Activated CD4-positive, alpha-beta T cell treated with anti-CD3 and anti-CD28 coated beads, Interleukin-2, amount 50 U/mL, for 4 hours (primary cell): ENCODE results near the gene FHOD3.
"Not testable (repeated sequence)": the region's sequence is repeated elsewhere in the genome, so short reads cannot be mapped to it uniquely, and the experiment has no call there.

Experiments used
- DNase-seq, 2 experiments: peaks; one replicate each; pipeline ENCODE4 v3.0.0-alpha.2; 2020

The FHOD3 gene

DNA sequence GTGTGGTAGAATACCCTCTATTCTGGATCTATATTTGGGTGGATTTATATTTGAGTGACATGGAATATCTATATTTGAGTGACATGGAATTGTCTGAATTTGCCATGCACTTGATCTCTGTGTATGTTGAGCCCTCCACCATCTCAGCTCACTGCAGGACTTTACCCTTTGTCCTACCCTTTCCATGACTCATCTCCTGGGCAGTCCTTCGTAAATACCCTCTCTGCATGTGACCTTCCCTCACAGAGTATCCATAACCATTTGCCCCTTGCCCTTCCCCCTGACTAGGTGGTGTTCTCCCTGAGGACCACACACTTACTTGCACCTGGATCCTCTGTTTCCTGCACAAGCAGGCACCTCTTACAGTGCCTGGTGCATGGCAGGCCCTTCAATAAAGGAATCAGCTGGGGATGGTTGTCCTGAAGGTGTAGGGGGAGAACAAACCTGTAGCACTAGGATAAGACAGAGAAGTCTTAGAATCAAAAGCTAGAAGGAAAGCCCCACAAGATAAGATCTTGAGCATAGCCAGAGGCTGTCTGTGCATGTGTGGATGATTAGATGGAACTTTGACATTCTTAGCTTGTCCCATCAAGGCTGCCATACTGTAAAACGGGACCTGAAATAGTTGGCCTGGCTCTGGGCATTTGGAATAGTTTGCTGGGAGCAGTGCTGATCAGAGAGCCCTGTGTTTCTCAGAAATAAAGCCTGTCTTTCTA, 230.4 kb downstream of the FHOD3 start:
- DNase-seq: no peak

DNA sequence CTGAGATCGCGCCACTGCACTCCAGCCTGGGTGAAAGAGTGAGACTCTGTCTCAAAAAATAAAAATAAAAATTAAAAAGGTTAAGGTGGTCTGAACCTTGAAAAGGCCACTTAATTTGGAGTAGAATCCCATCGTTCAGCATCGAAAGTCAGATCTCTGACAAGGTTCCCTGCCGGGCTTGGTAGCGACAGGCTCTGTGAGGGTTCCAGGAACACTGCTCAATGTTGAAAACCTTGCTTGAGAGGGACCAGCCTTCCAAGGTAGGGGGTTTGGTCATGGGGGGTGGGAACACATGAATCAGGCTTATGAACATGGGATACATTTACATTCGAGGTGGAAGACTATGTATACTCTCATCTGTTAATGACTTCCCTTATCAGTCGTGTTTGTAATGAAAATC, 232.2 kb downstream of the FHOD3 start:
- no peak for DNase-seq

DNA sequence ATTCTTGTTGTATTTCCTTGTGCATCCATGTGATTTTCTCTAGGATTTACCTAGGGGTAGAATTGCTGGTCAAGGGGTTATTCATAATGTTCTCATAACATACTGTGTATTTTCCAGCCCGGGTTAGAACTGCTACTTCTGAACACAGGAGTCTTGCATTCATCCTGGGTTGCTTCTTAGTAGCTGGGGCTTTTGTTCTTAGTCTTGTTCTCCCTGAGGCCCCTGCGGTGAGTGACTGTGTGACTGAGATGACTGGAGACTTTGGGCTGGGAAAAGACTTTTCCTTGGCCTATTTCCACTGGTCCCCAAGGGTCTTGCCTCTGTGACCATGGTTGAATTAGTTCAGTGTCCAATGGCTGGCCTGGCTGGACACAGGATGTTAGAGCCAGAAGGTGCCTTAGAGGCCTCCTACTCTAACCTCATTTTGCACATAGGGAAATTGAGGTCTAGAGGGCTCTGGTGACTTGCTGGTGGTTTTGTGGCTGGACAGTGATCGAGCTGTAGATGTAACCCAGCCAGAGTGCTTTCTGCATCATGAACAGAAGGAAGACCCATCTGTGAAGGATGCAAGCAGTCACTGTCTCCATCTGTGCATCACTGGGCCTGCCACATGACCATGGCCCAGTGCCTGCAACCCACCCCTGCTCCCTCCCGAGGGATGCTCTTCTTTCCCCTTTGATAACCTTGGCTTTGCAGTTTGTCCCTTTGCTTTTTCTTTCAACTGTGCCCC, 233.3 kb downstream of the FHOD3 start:
- no peak for DNase-seq

DNA sequence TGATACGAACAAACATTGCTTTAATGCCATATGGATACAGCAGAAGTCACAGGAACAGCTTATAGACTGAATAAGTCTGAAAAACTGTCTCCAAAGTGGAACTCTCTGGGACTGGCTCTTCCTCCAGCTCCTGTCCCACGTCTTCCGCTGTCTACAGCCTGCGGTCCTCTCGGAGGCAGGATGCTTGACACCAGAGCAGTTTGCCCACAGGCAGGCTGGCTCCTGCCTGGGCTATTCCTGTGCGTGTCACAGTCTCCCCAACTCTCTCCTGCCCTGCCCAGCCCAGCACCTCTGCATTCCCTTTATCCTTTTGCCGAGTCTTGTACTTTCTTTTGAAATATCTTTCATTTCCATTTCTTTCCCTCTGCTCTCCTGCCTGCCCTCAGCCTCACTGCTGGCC, 234.1 kb downstream of the FHOD3 start:
- no peak for DNase-seq

DNA sequence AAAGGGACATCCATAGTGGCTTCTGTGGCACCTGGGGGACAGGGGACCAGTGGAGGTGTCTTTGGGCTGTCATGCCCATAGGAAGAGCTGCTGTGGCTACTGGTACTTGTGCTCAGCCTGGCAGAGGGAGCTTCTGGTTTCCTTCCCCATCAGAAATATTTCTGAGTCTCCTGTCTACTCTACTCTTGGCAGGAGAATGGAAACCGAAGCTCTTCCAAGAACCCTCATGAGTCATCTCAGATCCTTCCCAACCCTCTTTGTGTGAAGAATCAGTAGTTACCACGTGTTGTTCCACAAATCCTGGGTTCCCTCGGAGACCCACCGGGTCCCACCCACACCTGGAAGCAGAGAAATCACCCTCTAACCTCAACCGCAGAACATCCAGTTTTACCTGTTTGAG, 234.9 kb downstream of the FHOD3 start:
- DNase-seq: no peak

DNA sequence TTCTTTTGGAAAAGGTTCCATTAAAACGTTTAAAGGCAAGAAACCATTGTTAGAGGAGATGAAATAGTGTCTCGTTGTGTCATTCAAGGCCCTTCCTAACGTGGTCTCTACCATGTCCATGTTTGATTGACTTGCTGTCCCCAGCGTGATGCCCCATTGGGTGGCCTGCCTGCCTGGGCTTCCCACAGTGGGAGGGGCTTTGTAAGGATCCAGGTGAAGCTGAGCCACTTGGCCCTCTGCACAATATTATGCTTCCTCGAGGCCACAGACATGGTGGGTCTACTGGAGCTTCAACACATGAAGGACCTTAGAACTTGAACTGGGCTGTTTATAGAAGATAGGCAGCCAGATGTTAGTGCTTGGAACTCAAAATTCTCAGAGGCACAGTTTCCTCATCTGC, 235.3 kb downstream of the FHOD3 start:
- no peak for DNase-seq

DNA sequence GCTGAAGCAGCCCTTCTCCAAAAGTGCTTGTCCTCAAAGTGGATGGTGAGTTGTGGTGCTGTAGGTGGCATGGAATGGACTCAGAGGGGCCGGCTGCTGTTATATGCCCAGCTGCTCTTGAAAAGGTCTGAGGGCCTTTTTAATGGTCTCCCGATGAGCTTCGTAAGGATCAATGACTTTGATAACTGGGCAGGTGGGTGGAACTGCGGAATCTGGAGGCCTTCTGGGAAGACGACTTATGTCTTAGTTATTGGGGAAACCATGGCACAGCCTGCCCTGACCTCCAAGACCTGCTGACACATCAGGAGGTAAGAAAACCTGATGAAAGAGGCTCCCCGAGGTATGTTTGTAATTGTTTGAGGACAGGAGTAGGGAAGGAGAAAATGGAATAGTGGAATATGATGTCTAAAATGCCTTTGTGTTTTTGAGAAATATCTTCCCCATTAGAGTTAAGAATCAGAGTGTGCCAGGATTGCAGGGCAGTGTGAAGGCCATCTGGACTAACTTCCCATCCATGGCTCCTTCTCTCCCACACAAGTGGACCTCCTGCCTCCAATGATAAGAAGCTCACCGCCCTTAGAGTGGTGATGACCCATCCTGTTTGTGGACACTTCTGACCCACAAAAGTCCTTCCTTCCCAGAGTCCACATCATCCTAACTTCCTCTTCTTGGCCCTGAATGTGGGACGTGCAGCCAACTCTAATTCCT, 236.1 kb downstream of the FHOD3 start:
- no peak for DNase-seq

DNA sequence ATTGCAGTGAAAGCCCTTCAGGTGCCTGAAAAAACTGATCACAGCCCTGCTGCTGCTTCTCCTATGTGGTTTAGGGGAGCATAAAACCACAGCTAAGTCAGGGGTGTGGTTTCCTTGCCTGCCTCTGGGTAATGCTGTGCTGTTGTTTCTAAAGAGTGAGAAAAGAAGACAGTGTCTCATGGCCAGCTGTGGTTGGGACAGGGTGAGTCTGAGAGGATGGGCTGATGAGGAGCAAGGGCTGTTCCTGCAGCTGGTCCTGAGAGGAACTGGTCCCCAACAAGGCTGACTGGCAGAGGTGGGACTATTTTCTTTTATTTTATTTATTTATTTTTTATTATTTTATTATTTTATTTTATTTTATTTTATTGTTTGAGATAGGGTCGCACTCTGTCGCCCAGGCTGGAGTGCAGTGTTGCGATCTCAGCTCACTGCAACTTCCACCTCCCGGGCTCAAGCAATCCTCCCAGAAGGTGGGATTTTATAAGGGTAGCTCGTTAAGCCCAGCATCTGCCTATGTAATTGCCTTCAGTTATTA, 236.7 kb downstream of the FHOD3 start:
- no peak for DNase-seq

DNA sequence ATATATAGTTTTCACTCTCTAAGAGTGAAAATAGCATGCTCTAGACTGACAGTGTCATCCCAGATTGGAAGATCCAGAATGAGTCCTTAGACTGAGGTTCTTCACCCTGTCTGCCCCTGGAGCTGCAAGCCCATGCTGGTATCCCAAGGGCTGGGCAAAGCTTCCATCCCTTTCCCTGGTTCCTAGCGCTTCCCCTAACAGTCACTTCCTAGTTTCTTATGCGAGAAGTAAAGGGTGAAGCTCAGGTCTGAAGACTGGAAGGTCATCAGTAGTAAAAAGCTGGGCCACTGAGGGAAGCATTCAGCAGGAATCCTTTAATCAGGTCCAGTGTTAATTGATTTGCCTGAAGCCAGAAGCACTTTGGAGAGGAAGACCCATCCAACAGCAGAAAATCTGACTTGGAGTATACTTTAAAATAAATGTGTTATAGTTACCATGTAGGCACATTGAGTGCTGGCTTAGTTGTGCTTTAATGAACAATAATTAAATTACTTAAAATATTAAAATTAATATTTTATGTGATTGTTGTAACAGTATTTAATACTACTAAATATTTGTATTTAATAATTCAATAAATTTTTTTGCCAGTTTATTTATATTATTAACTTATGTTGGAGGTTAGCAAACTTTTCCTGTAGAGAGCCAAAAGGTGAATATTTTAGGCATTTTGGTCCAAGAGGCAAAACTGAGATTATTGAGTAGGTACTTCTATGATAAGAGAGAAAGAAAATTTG, 237.9 kb downstream of the FHOD3 start:
- DNase-seq: no peak

DNA sequence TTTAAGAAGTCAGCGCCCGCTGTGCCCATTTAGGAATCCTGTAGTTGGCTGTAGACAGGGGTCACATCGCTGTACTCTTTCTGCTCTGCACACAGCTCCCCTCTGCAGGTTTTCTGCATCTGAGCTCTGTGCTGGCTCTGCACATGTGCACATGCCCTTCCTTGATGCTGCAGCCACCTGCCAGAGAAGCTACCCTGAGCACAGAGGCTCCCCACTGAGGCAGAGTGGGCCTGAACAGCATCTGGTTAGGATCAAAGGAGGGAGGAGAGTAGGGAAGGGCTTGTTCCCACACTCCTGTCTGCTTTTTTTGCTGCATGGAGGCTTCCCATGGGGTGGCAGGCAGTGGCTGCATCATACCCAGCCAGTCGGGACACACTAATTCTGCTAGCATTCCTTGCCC, 238.9 kb downstream of the FHOD3 start:
- DNase-seq: no peak

DNA sequence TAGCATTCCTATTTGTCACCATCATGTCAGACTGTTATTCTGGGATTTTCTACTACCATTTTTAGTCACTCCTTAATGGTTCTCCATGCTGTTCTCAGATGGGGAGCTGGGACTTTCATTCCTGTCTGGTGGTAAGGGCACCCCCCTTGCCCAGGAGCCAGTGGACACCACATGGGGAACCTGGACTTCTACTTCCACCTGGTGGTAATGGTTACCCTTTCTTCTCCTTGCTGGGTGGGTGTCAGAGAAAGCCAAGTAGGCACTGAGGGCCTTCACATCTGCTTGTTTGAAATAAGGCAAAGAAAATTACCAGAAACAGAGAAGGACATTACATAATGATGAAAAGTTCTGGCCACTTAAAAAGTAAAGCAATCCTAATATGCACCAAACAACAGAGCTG, 239.8 kb downstream of the FHOD3 start:
- DNase-seq: no peak

DNA sequence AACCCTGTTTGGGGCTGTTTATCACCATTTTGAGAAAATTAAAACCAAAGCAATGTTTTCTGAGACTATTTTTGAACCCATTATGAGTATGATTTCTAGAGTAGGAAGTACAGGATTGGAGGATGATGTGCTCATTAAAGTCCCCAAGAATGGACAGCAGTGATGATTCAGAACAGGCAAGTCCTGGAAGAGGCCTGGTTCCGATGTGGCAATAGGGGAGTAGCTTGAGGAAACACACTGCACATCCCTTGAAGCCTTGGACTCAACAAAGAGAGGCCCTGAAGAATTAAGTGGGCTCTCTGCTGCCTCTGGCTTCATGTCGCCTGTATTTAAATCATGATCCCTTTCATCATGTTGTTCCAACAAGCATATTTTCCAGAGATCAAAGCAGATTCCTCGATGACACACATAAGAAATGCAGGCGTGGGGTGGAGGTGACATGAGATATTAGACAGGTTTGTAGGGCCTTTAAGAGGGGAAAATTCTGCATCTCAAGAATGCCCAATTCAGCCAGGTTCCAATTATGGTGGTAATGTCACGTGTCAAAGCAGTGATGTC, 242.2 kb downstream of the FHOD3 start:
- DNase-seq: no peak

DNA sequence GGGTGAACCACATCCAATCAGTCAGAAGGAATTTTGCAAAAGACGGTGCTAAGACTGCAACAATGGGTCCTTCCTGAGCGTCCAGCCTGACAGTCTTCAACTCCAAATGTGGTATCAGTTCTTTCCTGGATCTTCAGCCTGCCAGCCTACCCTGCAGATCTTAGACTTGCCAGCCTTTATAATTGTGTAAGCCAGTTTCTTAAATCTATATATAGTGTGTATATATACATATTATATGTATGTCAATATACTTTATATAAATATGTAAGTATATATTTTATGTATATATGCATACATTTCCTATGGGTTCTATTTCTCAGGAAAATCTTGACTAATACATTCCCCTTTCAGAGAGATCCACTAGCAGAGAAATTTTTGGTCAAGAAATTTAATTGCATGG, 245.5 kb downstream of the FHOD3 start:
- DNase-seq: no peak

DNA sequence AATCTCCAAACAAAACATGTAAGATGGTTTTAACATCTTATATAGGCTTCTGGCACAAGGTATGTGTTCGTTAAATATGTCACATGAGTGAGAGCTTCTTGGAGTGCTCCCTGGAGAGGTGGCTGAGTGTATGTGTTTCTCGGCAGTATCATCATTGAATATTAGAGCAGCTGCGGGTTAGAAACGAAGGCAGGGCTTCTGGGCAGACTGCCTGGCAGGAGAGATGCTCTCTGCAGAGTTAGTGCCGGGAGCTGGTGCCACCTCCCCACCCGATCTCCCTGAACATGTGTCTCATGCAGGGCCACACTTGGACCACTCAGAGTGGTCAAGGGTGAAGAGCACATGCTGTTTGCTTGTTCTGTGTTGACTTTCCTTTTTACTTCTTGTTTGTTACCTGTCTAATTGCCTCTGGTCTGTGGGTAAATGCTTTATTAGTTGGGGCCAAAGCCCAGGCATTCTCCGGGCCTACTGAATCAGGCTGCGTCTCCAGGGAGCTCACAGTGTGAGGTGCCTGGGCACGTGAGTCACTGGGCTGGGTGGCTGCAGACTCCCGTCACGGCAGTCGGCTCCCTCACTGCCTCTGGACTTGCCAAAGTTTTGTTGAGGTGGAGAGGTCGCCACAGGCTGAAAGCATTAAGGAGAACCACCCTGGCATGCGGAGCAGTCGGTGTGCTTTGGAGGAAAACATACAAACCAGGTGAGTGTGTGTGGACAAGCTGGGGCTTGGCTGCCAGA, 246.6 kb downstream of the FHOD3 start:
- no peak for DNase-seq

DNA sequence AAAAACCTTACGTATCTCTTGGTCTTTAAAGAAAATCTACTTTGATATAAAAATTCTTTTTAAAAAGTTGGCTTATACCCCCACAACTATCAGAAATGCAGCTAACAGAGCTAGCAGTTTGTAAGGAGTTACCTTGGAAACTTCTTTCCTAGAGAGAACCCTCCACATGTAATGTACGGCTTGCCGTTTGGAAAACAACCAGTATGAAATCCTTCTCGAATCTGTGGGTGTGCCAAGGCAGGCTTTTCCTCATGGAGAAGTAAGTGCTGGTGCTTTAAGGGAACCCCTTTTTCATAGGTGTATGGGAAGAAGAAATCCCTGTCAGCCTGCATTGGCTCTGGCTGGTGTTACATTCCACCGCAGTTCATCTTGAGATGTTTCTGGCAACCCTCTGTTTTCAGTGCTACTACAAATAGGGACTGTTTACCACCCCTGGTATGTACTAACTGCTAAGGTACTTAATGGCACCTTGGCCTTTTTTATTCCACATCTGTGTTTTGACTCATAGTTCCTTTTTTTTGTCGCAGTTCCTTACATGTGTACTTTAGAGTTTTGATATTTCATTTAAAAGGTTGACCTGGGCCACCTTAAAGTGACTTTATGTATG, 248.4 kb downstream of the FHOD3 start:
- DNase-seq: no peak

DNA sequence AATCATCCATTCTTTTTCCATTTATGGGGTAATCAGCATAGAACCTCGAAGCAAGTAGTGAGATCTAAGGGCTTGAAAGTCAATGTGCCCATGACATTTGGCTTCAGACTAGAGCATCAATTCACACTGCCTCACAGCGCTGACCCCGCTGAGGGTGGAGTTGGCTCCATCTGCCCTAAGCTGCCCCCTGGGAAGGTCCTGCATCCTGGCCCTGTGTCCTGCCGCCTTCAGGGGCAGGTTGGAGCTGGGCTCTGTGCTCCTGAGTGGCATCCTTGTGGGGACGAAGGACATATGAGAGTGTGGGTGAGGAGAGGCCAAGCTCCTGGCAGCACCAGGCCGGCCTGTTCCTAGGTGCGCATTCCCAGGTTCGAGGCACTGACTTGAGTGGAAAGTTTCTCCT, 249.4 kb downstream of the FHOD3 start:
- DNase-seq: no peak

DNA sequence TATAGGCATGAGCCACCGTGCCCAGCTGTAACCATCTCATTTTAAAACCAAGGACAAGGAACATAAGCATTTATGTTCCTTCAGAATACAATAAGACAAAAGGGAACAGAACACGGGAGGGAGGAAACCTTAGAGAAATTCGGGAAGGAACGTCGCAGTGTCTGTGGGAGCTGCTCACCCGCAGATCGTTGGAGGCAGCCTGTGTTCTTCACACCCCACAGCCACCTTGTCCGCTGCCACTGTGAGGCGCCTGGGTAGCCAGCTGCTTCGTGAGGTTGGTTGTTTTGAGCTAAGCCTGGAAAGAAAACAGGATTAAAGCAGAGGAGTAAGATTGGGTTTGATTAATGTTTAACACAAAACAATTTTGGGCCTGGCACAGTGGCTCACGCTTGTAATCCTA, 250.0 kb downstream of the FHOD3 start:
- no peak for DNase-seq

DNA sequence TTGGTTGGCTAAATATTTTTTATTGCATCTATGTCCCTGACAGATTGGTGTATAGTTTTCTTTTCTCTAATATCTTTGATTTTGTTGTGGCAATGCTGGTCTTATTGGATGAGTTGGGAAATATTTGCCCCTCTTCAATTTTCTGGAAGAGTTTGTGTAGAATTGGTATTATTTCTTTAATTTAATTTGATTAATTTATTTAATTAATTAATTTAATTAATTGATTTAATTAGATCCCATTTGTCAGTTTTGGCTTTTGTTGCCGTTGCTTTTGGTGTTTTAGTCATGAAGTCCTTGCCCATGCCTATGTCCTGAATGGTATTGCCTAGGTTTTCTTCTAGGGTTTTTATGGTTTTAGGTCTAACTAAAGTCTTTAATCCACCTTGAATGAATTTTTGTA, 253.8 kb downstream of the FHOD3 start:
- DNase-seq: not testable (repeated sequence)

DNA sequence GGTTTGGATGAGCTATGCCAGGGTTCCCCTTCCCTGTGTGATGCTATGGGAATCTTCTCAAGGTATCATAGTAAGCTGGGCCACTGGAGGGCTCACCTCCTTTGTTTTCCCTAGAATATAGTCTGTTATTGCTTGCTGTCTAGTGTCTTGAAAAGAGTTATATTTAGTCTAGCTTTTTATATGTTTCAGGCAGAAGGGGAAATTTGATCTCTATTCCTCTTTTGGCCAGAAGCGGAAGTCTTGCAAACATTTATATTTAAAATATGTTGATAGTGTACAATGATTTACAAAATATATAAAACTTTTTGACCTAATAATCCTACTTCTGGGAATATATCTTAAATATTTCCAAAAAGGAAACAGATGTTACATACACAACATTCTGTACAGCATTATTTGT, 260.7 kb downstream of the FHOD3 start:
- no peak for DNase-seq

DNA sequence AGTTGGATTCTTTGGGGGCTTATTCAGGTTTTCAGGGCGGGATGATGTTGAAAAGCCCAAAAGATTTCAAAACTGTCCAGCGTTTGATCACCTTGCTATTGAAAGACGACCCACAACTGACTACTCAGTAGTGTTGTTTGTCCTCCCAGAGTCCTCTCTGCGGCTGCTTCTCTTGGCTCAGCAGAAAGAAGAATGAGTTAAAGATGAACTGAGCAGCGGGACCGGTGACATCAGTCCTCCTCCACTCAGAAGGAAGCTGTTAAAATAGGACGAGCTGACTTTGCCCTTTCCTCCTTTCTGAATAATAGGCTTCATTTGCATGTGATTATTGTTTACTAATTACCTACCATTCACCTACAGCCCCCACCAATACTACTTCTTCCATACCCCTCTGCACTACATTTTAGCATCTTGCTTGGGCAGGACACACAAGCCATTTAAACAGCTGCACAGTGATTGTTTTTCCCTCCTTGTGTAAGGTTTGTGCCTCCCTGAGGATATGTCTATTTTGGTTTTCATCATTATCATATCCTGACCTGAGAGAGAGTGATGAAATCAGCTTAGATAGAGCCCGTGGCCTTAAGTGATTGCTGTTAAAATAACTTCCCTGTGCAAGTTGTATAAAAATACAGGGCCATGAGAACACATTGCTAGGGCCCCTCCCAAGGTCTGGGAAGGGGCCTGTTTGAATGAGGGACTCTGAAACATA, 261.8 kb downstream of the FHOD3 start:
- DNase-seq: no peak

DNA sequence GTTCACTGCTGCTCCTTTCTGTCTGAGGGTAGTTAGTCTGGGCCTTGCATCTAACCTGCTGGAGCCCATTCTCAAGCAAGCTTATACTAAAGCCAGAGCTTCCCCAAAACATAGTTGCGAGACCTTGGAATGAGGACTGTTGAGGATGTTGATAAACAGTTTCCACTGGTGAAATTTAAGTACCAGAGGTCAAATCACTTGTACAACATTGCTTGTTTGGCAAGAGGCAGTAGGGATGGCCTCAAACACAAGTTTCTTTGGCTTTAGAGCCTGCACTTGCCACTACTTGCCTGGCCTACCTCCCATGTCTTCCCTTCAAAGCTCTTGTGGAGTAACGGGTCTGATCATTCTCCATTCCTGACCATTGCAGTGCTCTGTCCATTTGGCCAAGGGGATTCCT, 262.7 kb downstream of the FHOD3 start:
- no peak for DNase-seq
